HEK293T (cell line): ENCODE measurements around the gene NINJ2.

Experiments
- CTCF ChIA-PET: fragments of 350-600 bp; formaldehyde crosslinking; extraction: SDS; loops from one replicate; lab custom pipeline; 2021; ENCODE audit warnings: antibody characterized with exemption, inconsistent platforms; lab: Yijun Ruan, JAX
- POLR2A ChIA-PET: fragments of 350-600 bp; formaldehyde crosslinking; extraction: SDS; loops from one replicate; lab custom pipeline; 2020; ENCODE audit warnings: antibody characterized with exemption, inconsistent platforms; lab: Yijun Ruan, JAX
- DNase-seq: peaks from one replicate; pipeline ENCODE4 v3.0.0; 2012; ENCODE audit warnings: mixed read lengths; ENCODE audit errors: extremely low spot score
- ARNT ChIP-seq: fragments of 450-650 bp; IDR thresholded peaks from 2 replicates; pipeline ENCODE4 v1.6.1; 2017; ENCODE audit warnings: mild to moderate bottlenecking
- BHLHE40 ChIP-seq: fragments of 450-650 bp; IDR thresholded peaks from 2 replicates; pipeline ENCODE4 v1.6.1; 2016; ENCODE audit warnings: mild to moderate bottlenecking, moderate library complexity, borderline replicate concordance
- CTBP1 ChIP-seq: fragments of 450-650 bp; IDR thresholded peaks from 2 replicates; pipeline ENCODE4 v1.6.1; 2016; ENCODE audit warnings: borderline replicate concordance
- ELF4 ChIP-seq: fragments of 450-650 bp; IDR thresholded peaks from 2 replicates; pipeline ENCODE4 v1.6.1; 2017; ENCODE audit warnings: antibody characterized with exemption
- FOXA1 ChIP-seq: fragments of 450-650 bp; IDR thresholded peaks from 2 replicates; pipeline ENCODE4 v1.6.1; 2016; ENCODE audit warnings: mild to moderate bottlenecking
- FOXK2 ChIP-seq: fragments of 450-650 bp; IDR thresholded peaks from 2 replicates; pipeline ENCODE4 v1.6.1; 2016; ENCODE audit warnings: mild to moderate bottlenecking
- FOXM1 ChIP-seq: fragments of 450-650 bp; IDR thresholded peaks from 2 replicates; pipeline ENCODE4 v1.6.1; 2017; ENCODE audit warnings: mild to moderate bottlenecking, borderline replicate concordance
- HDGF ChIP-seq: fragments of 450-650 bp; IDR thresholded peaks from 2 replicates; pipeline ENCODE4 v1.6.1; 2017; ENCODE audit warnings: antibody characterized with exemption, borderline replicate concordance
- L3MBTL2 ChIP-seq: fragments of 450-650 bp; conservative IDR thresholded peaks from 2 replicates; pipeline ENCODE4 v1.6.1; 2016; ENCODE audit warnings: mild to moderate bottlenecking
- LEF1 ChIP-seq: fragments of 450-650 bp; IDR thresholded peaks from 2 replicates; pipeline ENCODE4 v1.6.1; 2017; ENCODE audit warnings: mild to moderate bottlenecking, borderline replicate concordance
- NFRKB ChIP-seq: fragments of 450-650 bp; IDR thresholded peaks from 2 replicates; pipeline ENCODE4 v1.6.1; 2016; ENCODE audit warnings: mild to moderate bottlenecking, moderate library complexity
- PKNOX1 ChIP-seq: fragments of 450-650 bp; IDR thresholded peaks from 2 replicates; pipeline ENCODE4 v1.6.1; 2016
- SP1 ChIP-seq: fragments of 450-650 bp; IDR thresholded peaks from 2 replicates; pipeline ENCODE4 v1.6.1; 2017
- SUZ12 ChIP-seq: fragments of 450-650 bp; IDR thresholded peaks from 2 replicates; pipeline ENCODE4 v1.6.1; 2016; ENCODE audit warnings: mild to moderate bottlenecking
- TARDBP ChIP-seq: fragments of 450-650 bp; IDR thresholded peaks from 2 replicates; pipeline ENCODE4 v1.6.1; 2016
- ZNF384 ChIP-seq: fragments of 450-650 bp; IDR thresholded peaks from 2 replicates; pipeline ENCODE4 v1.6.1; 2016

Gene NINJ2

GRCh38 chr12:623172-623864 lies 39.9 kb downstream of the NINJ2 start:
- ChIA-PET CTCF (interaction anchor here (1.0 to 1.4 kb wide), 2 partner anchors 9 to 128 kb away, joined by 4 to 8 read pairs; no protein-coding TSS in a partner anchor), POLR2A (no interaction called here)
- TF ChIP-seq LEF1: no peak
- TF ChIP-seq FOXA1: no peak
- no peak for TF ChIP-seq CTBP1
- TF ChIP-seq ELF4: no peak
- TF ChIP-seq NFRKB: no peak
- TF ChIP-seq ARNT: no peak
- no peak for TF ChIP-seq L3MBTL2
- TF ChIP-seq FOXM1: no peak
- TF ChIP-seq PKNOX1: no peak
- no peak for TF ChIP-seq SUZ12
- TF ChIP-seq BHLHE40: no peak
- TF ChIP-seq SP1: no peak
- TF ChIP-seq HDGF: no peak
- no peak for TF ChIP-seq ZNF384
- no peak for TF ChIP-seq FOXK2
- TF ChIP-seq TARDBP: no peak
- no peak for DNase-seq

GRCh38 chr12:622416-622815 lies 40.8 kb downstream of the NINJ2 start:
- TF ChIP-seq CTBP1: no peak
- TF ChIP-seq HDGF: no peak
- no peak for TF ChIP-seq FOXK2
- TF ChIP-seq ARNT: no peak
- no peak for TF ChIP-seq L3MBTL2
- TF ChIP-seq NFRKB: no peak
- no peak for TF ChIP-seq SUZ12
- TF ChIP-seq ELF4: no peak
- TF ChIP-seq FOXA1: no peak
- no peak for TF ChIP-seq LEF1
- no peak for TF ChIP-seq TARDBP
- no peak for TF ChIP-seq FOXM1
- TF ChIP-seq PKNOX1: no peak
- no peak for TF ChIP-seq ZNF384
- TF ChIP-seq SP1: no peak
- TF ChIP-seq BHLHE40: no peak
- ChIA-PET CTCF (interaction anchor here (0.6 to 1.4 kb wide), 3 partner anchors 8 to 129 kb away, joined by 4 to 8 read pairs (median 4); no protein-coding TSS in a partner anchor), POLR2A (interaction anchor here (0.8 kb wide), 1 partner anchor 129 kb away, joined by 3 read pairs; the partner anchor contains the start of gene WNK1)
- DNase-seq: no peak

- no peak for DNase-seq
- TF ChIP-seq NFRKB (no peak), HDGF (no peak), FOXA1 (no peak), LEF1 (no peak), ZNF384 (no peak), ELF4 (no peak), CTBP1 (no peak)
- CTCF ChIA-PET: interaction anchor here (1.6 kb wide), 1 partner anchor 131 kb away, joined by 7 read pairs; no protein-coding TSS in a partner anchor
- POLR2A ChIA-PET: interaction anchor here (1.3 kb wide), 1 partner anchor 132 kb away, joined by 4 read pairs; no protein-coding TSS in a partner anchor
Measured at GRCh38 chr12:619346-619745, 43.9 kb downstream of the NINJ2 start.

- POLR2A ChIA-PET: no interaction called here
Measured at GRCh38 chr12:618605-619004, 44.6 kb downstream of the NINJ2 start.

GRCh38 chr12:617304-617915 lies 45.8 kb downstream of the NINJ2 start:
- TF ChIP-seq ZNF384 (no peak), HDGF (no peak), LEF1 (no peak), TARDBP (no peak)
- ChIA-PET CTCF (no interaction called here), POLR2A (interaction anchor here (1.2 kb wide), 1 partner anchor 15 kb away, joined by 3 read pairs; no protein-coding TSS in a partner anchor)
- no peak for DNase-seq

More at GRCh38 chr12:618605-619004, 44.6 kb downstream of the NINJ2 start:
- no peak for DNase-seq
- CTCF ChIA-PET: no interaction called here
- TF ChIP-seq SP1: no peak
- no peak for TF ChIP-seq ELF4
- TF ChIP-seq SUZ12: no peak
- no peak for TF ChIP-seq LEF1
- no peak for TF ChIP-seq NFRKB
- no peak for TF ChIP-seq HDGF
- TF ChIP-seq CTBP1: no peak
- TF ChIP-seq PKNOX1: no peak
